DND-41 (cell line): ENCODE results near the gene PDPN.

Source experiments
- ATAC-seq: fragments of 200-7000 bp; cut with Tn5 transposase; 3 replicates; pipeline ENCODE4 v1.9.1; 2021; ENCODE audit warnings: low read depth; ENCODE audit not compliant: insufficient read depth
- DNase-seq: peaks from one replicate; pipeline ENCODE4 v3.0.0-alpha.2; 2020
- H2AFZ ChIP-seq: 2 replicates; pipeline ENCODE4 v1.6.0; 2012; ENCODE audit warnings: low read depth, low read length
- H3K27ac ChIP-seq: 2 replicates; pipeline ENCODE4 v1.5.1; 2012; ENCODE audit warnings: low read length, inconsistent platforms
- H3K27me3 ChIP-seq: fragments of 200-600 bp; sonication (generic); 2 replicates; pipeline ENCODE4 v1.6.0; 2012; ENCODE audit warnings: low read length, mild to moderate bottlenecking, inconsistent platforms; ENCODE audit not compliant: insufficient read depth, poor library complexity
- H3K36me3 ChIP-seq: 2 replicates; pipeline ENCODE4 v1.5.1; 2012; ENCODE audit warnings: low read length, inconsistent platforms; ENCODE audit not compliant: insufficient read depth
- H3K4me1 ChIP-seq: 2 replicates; pipeline ENCODE4 v1.5.1; 2012; ENCODE audit warnings: mild to moderate bottlenecking, low read length; ENCODE audit not compliant: insufficient read depth
- H3K4me2 ChIP-seq: 2 replicates; pipeline ENCODE4 v1.6.0; 2012; ENCODE audit warnings: mild to moderate bottlenecking, moderate library complexity, low read length, inconsistent platforms; ENCODE audit not compliant: insufficient read depth
- H3K4me3 ChIP-seq, 2 experiments: fragments of 200-600 bp in 1 of 2; shearing (Covaris generic) in 1 of 2; 2 replicates each; pipeline ENCODE4 v1.5.1; 2012 to 2016; ENCODE audit warnings: inconsistent platforms in 2 of 2, low read length in 2 of 2, mild to moderate bottlenecking in 2 of 2, low read depth in 1 of 2, moderate library complexity in 1 of 2
- H3K79me2 ChIP-seq: 2 replicates; pipeline ENCODE4 v1.6.0; 2012; ENCODE audit warnings: low read length, inconsistent platforms; ENCODE audit not compliant: insufficient read depth
- H3K9ac ChIP-seq: 2 replicates; pipeline ENCODE4 v1.6.0; 2012; ENCODE audit warnings: low read depth, mild to moderate bottlenecking, inconsistent platforms, low read length, moderate library complexity
- H3K9me3 ChIP-seq: 2 replicates; pipeline ENCODE4 v1.5.1; 2012; ENCODE audit warnings: low read length, moderate library complexity, mild to moderate bottlenecking, inconsistent platforms; ENCODE audit not compliant: insufficient read depth, severe bottlenecking
- H4K20me1 ChIP-seq: 2 replicates; pipeline ENCODE4 v1.6.0; 2012; ENCODE audit warnings: low read length; ENCODE audit not compliant: insufficient read depth
- CTCF ChIP-seq: IDR thresholded peaks from 2 replicates; pipeline ENCODE4 v1.5.1; 2012; ENCODE audit warnings: borderline replicate concordance, low read length, moderate library complexity, mild to moderate bottlenecking; ENCODE audit not compliant: poor library complexity, severe bottlenecking; ENCODE audit errors: extremely low read depth
- EZH2 ChIP-seq: IDR thresholded peaks from 3 replicates; pipeline ENCODE4 v1.6.1; 2012; ENCODE audit warnings: borderline replicate concordance, low read depth, mild to moderate bottlenecking, moderate library complexity, low read length, inconsistent platforms; ENCODE audit not compliant: severe bottlenecking

Gene PDPN

GRCh38 chr1:13628218-13628617 is 44.6 kb downstream of the PDPN start:
- Histone ChIP-seq H2AFZ (no peak overlapping the region), H3K9me3 (peaks cover 3% of the 10 kb centered on the region), H4K20me1 (no peaks in the 10 kb centered on the region), H3K27ac (no peak overlapping the region), H3K27me3 (no peaks in the 10 kb centered on the region), H3K79me2 (no peaks in the 10 kb centered on the region), H3K9ac (no peak overlapping the region), H3K36me3 (no peaks in the 10 kb centered on the region), H3K4me1 (no peaks in the 10 kb centered on the region), H3K4me3 (no peak overlapping the region), H3K4me2 (no peak overlapping the region)
- DNase-seq = no peak
- no peak for ATAC-seq
- TF ChIP-seq EZH2 (no peak), CTCF (no peak)

DNA sequence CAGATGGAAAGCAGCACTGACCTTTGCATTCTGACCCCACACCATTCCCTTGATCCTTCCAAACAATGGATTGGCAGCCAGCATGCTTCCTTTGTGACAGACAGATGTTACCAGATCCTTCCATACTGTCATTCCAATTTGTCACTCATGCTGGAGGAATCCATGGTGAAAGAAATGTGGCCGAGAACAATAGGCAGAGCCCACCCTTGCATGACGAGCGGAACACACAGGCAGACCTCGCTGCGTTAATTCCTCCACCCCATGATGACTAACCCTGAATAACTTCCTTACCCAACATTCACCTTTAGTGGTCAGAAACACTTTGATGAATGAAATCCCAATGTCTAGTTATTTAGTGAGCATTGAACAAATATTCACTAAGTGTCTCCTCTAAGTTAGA is 45.1 kb downstream of the PDPN start:
- peaks cover 3% of the 10 kb centered on the region for H3K9me3 ChIP-seq
- TF ChIP-seq EZH2 (no peak), CTCF (no peak)
- H3K4me2 ChIP-seq = no peak overlapping the region
- no peak for DNase-seq
- no peak overlapping the region for H3K9ac ChIP-seq
- H2AFZ ChIP-seq = no peak overlapping the region
- H3K4me3 ChIP-seq = no peak overlapping the region
- H3K4me1 ChIP-seq = no peaks in the 10 kb centered on the region
- no peaks in the 10 kb centered on the region for H3K79me2 ChIP-seq
- no peak for ATAC-seq
- no peaks in the 10 kb centered on the region for H3K27me3 ChIP-seq
- H3K36me3 ChIP-seq = no peaks in the 10 kb centered on the region
- no peaks in the 10 kb centered on the region for H4K20me1 ChIP-seq
- H3K27ac ChIP-seq = no peak overlapping the region

DNA sequence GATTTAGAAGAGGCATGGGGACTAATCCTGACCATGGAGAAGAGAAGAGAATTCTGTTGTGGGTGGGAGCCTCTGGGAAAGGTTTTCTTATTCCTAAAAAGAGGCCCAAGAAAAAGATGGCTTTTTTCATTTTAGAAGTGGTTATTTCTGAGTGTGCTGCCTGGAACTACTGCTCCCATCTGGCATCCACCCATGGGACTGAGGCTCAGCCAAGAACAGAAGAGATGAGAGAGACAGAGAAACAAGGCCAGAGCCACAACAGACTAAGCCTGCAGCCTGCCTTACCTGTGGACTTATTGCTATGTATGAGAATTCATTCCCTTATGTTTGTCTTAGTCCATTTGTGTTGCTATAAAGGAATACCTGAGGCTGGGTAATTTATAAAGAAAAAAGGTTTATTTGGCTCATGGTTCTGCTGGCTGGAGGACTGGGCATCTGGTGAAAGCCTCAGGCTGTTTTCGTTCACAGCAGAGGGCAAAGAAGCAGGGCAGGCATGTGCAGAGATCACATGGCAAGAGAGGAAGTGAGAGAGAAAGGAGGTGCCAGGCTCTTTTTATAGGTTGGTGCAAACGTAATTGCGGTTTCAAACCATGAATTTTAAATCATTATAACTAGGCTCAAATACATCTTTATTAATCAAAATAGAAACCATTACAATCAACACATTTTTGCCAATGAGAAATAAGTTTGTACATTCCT is 58.8 kb downstream of the PDPN start:
- Histone ChIP-seq H2AFZ (no peak overlapping the region), H3K27me3 (no peaks in the 10 kb centered on the region), H3K9me3 (peaks cover 6% of the 10 kb centered on the region), H3K4me1 (no peaks in the 10 kb centered on the region), H3K27ac (no peak overlapping the region), H3K9ac (no peak overlapping the region), H4K20me1 (no peaks in the 10 kb centered on the region), H3K36me3 (no peaks in the 10 kb centered on the region), H3K4me3 (no peak overlapping the region), H3K79me2 (no peaks in the 10 kb centered on the region), H3K4me2 (no peak overlapping the region)
- no peak for DNase-seq
- TF ChIP-seq CTCF = no peak
- TF ChIP-seq EZH2 = no peak
- ATAC-seq = no peak

DNA sequence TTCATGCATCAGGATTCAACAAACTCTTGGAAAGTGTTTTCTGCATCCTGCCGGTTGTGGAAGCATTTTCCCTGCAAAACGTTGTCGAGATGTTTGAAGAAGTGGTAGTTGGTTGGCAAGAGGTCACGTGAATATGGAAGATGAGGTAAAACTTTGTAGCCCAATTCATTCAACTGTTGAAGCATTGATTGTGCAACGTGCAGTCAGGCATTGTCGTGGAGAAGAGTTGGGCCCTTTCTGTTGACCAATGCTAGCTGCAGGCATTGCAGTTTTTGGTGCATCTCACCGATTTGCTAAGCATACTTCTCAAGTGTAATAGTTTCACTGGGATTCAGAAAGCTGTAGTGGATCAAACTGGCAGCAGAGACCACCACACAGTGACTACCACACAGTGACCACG is 59.4 kb downstream of the PDPN start:
- ATAC-seq = no peak
- no peaks in the 10 kb centered on the region for H3K27me3 ChIP-seq
- no peaks in the 10 kb centered on the region for H3K4me1 ChIP-seq
- H3K4me2 ChIP-seq = no peak overlapping the region
- no peak overlapping the region for H3K27ac ChIP-seq
- no peak overlapping the region for H2AFZ ChIP-seq
- no peak for DNase-seq
- H3K79me2 ChIP-seq = no peaks in the 10 kb centered on the region
- H3K36me3 ChIP-seq = no peaks in the 10 kb centered on the region
- no peak overlapping the region for H3K4me3 ChIP-seq
- H3K9ac ChIP-seq = no peak overlapping the region
- peaks cover 6% of the 10 kb centered on the region for H3K9me3 ChIP-seq
- H4K20me1 ChIP-seq = no peaks in the 10 kb centered on the region
- TF ChIP-seq EZH2 = no peak
- TF ChIP-seq CTCF = no peak
